Ecto neural progenitor cell (in vitro differentiated cells): ENCODE measurements around the gene TXLNB.
A peak's percentile ranks its signal among the peaks of the same experiment; 100 is the strongest.

Experiments
- DNase-seq: peaks from one replicate; pipeline ENCODE4 v3.0.0-alpha.2; 2018; ENCODE audit warnings: low spot score

Gene TXLNB

GRCh38 chr6:139291813-139292619 is at the start of gene TXLNB:
TSS of gene TXLNB (minus strand) at chr6:139291998. CDS start at chr6:139288899, 3,099 bp downstream.
- DNase-seq: peak; percentile 71

GRCh38 chr6:139341060-139341459 is 49.3 kb upstream of the TXLNB start:
- no peak for DNase-seq

- no peak for DNase-seq
Observed at GRCh38 chr6:139338795-139339194, 47.0 kb upstream of the TXLNB start.

- no peak for DNase-seq
Observed at GRCh38 chr6:139337830-139338229, 46.0 kb upstream of the TXLNB start.

GRCh38 chr6:139337001-139337400 is 45.2 kb upstream of the TXLNB start:
- no peak for DNase-seq

GRCh38 chr6:139336488-139336887 is 44.7 kb upstream of the TXLNB start:
- DNase-seq: no peak

GRCh38 chr6:139335447-139336210 is 43.8 kb upstream of the TXLNB start:
- no peak for DNase-seq

- no peak for DNase-seq
Observed at GRCh38 chr6:139334806-139335446, 43.1 kb upstream of the TXLNB start.

- DNase-seq: no peak
Observed at GRCh38 chr6:139330826-139331500, 39.2 kb upstream of the TXLNB start.

- DNase-seq: no peak
Observed at GRCh38 chr6:139330306-139330705, 38.5 kb upstream of the TXLNB start.

- DNase-seq: no peak
Observed at GRCh38 chr6:139329224-139329623, 37.4 kb upstream of the TXLNB start.

- DNase-seq: no peak
Observed at GRCh38 chr6:139327038-139327437, 35.2 kb upstream of the TXLNB start.

GRCh38 chr6:139325686-139326085 is 33.9 kb upstream of the TXLNB start:
- no peak for DNase-seq

GRCh38 chr6:139325125-139325524 is 33.3 kb upstream of the TXLNB start:
- no peak for DNase-seq

- no peak for DNase-seq
Observed at GRCh38 chr6:139324301-139324555, 32.4 kb upstream of the TXLNB start.

- peak; percentile 50 for DNase-seq
Observed at GRCh38 chr6:139323511-139324300, 31.9 kb upstream of the TXLNB start.

- DNase-seq: no peak
Observed at GRCh38 chr6:139320081-139320480, 28.3 kb upstream of the TXLNB start.

GRCh38 chr6:139316622-139317317 is 25.0 kb upstream of the TXLNB start:
- DNase-seq: no peak

GRCh38 chr6:139313784-139314545 is 22.2 kb upstream of the TXLNB start:
- DNase-seq: no peak

GRCh38 chr6:139313229-139313628 is 21.4 kb upstream of the TXLNB start:
- DNase-seq: no peak
